COLO668 (cell line): ENCODE results near the gene ALOX15B.
"Not testable (repeated sequence)": the region's sequence is repeated elsewhere in the genome, so short reads cannot be mapped to it uniquely, and the experiment has no call there.

Experiments
- DNase-seq: peaks from one replicate; lab custom pipeline; 2025; ENCODE audit not compliant: unreplicated experiment; lab: John Stamatoyannopoulos, UW

The ALOX15B gene

GRCh38 chr17:8060274-8060673 lies 21.4 kb downstream of the ALOX15B start:
- peak; percentile 33 for DNase-seq

GRCh38 chr17:8061851-8062250 lies 23.0 kb downstream of the ALOX15B start:
- DNase-seq = not testable (repeated sequence)

GRCh38 chr17:8062435-8062806 lies 23.6 kb downstream of the ALOX15B start:
- no peak for DNase-seq

- DNase-seq = no peak
Observed at GRCh38 chr17:8062807-8063483, 24.1 kb downstream of the ALOX15B start.

- DNase-seq = no peak
Observed at GRCh38 chr17:8063761-8064534, 25.1 kb downstream of the ALOX15B start.

- DNase-seq = no peak
Observed at GRCh38 chr17:8064561-8065019, 25.7 kb downstream of the ALOX15B start.

- no peak for DNase-seq
Observed at GRCh38 chr17:8066841-8067775, 28.2 kb downstream of the ALOX15B start.

- DNase-seq = no peak
Observed at GRCh38 chr17:8067806-8068205, 28.9 kb downstream of the ALOX15B start.

- no peak for DNase-seq
Observed at GRCh38 chr17:8068736-8069586, 30.1 kb downstream of the ALOX15B start.

- DNase-seq = no peak
Observed at GRCh38 chr17:8069587-8069860, 30.7 kb downstream of the ALOX15B start.

- DNase-seq = no peak
Observed at GRCh38 chr17:8071496-8071895, 32.6 kb downstream of the ALOX15B start.

GRCh38 chr17:8072341-8072728 lies 33.5 kb downstream of the ALOX15B start:
- no peak for DNase-seq

- no peak for DNase-seq
Observed at GRCh38 chr17:8072729-8073461, 34.0 kb downstream of the ALOX15B start.

- DNase-seq = peak; percentile 54
Observed at GRCh38 chr17:8073627-8074484, 35.0 kb downstream of the ALOX15B start.

GRCh38 chr17:8074554-8074953 lies 35.7 kb downstream of the ALOX15B start:
- no peak for DNase-seq

- no peak for DNase-seq
Observed at GRCh38 chr17:8075081-8075480, 36.2 kb downstream of the ALOX15B start.

- no peak for DNase-seq
Observed at GRCh38 chr17:8075574-8076342, 36.9 kb downstream of the ALOX15B start.

- DNase-seq = no peak
Observed at GRCh38 chr17:8076502-8077266, 37.8 kb downstream of the ALOX15B start.
